Activated CD8-positive, alpha-beta memory T cell treated with anti-CD3 and anti-CD28 coated beads, Interleukin-2, amount 50 U/mL, for 1 hour (primary cell): ENCODE data around the gene OBP2A.

ENCODE experiments used
- DNase-seq: peaks from one replicate; pipeline ENCODE4 v3.0.0-alpha.2; 2020; ENCODE audit errors: extremely low read depth

Gene OBP2A

DNA sequence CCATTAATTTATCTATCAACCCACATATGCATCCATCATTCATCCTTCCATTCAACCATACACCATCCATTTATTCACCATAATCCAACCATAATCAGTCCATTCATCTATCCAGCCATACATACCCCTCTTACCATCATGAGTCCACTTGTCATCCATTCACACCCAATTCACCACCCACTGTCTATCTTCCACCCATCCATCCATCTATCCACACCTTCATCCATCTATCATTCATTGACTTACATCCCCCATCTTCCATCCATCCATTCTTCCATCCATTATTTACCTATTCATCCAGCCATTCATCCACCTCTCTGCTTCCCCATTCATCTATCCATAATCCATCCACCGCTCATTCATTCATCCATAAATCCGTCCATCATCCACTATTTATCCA lies 33.4 kb downstream of the OBP2A start:
- DNase-seq = no peak

DNA sequence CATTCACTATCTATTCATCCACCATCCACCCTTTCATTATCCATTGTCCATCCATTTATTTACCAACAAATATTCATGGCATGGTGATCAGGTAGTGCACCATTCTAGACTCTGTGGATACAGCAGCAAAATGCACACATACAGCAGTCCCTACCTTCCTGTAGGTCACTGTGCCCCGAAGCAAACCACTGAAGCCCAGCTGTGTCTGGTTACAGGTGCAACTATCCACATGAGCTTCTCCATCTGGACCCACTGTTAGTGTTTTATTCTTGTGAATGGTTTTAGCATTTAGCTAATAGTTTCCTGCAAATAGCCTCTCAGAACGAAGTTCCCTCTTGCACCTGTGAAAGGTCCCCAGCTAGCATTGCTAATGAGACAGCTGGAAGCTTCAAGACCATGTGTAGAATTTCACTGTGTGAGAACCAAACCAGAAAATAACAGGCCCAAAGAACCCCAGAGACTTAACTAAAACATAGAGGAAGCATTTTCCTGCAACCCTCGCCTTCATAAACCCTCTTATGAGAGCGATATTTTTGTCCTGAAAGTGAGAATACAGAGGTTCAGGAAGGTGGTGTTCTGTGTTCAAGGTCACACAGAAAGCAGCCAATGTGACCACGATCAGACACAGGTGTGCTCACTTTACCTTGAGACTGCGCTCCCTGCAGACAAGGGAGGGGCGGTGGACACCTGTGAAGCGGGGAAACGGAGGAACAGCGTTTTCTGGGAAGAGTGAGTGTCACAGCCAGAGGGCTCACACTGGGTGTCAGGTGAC lies 34.1 kb downstream of the OBP2A start:
- DNase-seq = no peak

DNA sequence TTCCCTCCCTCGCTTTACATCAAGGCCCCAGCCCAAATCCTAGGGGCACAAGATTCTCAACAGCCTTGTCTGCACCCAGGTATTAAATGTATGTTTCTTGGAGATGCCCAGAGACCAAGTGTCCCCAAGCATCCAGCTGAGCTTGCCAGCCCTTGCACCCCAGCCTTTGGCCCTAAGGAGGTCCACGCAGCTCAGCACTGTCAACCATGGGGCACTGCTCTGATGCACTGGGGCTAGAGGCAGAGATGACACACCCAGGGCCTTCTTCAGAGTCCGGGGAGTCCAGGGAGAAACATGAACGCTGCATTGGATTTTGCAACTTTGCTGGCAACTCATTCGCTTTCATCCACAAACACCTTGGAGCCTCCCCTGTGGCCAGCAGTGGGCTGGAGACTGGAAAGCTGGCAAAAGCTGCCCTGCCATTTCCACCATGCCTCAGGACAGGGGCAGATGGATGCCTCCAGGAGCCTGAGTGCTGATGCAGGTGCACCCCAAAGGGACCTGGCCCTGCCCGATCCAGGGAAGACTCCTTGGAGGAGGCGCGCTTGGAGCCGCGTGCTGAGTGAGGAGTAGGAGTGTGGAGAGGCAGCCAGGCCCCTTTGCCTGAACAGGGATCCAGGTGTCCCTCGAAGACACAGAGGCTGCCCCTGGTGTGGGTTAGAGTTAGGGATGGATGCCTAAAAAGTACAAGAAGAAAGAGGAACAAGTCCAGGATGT lies 34.9 kb downstream of the OBP2A start:
- DNase-seq = no peak

DNA sequence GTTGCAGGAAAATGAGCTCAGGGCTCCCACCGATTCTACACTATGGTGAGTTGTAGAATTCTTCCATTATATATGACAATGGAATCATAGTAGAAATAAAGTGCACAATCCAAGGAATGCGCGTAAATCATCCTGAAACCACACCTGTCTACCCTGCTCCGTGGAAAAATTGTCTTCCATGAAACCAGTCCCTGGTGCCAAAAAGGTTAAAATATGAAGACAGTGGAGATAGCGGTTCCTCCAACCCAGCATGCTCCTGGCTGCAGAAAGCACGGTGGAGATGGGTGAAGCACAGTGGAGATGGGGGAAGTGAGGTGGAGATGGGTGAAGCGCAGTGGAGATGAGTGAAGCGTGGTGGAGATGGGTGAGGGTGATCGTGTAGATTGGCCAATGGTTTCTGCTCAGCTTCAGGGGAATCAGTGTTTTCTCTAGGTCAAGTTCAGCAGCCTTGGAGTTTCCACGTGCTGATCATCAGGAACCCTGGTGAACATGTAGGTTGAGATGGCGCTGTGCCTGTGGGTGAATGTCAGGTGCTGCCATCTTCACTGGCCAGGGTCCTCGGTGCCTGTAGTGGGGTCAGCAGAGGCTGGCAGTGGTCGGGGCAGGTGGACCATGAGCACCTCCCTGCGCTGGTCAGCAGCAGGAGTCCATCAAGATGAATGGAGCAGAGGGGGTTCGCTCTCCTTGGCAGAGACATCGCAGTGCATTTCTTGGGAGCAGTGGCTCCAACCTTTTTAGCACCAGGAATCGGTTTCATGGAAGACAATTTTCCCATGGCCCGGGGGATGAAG lies 35.9 kb downstream of the OBP2A start:
- DNase-seq = no peak

DNA sequence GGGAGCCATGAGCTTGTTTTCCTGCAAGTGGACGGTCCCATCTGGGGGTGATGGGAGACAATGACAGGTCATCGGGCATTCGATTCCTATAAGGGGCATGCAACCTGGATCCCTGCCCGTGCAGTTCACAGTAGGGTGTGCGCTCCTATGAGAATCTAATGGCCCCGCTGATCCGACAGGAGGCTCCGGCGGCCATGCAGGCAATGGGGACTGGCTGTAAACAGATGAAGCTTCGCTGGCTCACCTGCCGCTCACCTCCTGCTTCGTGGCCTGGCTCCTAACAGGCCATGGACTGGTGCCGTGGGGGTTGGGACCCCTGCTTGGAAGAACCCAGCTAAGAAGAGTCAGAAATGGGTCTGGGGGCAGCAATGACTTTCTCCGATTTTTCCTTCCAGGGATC lies 36.6 kb downstream of the OBP2A start:
- DNase-seq = no peak

DNA sequence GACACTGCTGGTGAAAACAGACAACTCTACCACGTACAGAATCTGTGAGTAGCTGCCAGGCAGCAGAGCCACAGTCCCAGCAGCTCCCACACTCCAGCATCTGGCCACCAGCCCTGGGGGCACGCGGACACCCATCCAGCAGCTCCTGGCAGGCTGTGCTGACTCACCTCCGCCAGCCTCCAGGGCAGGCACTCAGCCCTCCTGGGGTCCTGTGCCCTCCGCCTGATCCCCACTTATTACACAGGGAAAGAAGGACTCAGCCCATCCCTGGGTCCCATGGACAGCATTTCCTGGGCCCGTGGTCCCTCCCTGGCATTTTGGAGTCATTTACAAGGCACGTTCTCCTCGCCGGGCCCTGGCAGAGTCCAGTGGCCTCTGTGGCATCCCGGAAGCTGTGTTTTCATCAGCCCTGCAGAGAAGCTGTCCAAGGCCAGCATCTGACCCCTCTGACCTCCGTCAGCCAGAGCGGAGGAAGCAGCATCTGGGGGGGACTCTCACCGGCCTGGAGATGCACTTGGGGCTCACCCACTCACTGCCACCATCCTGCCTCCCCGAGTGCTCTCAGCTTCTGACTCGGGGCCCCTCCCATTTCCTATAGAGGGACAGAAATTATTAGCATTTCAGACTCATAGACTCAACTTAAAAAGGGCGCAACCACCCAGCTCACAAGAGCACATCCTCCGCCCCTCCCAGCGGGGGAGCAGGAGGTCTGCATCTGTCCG lies 37.2 kb downstream of the OBP2A start:
- no peak for DNase-seq

DNA sequence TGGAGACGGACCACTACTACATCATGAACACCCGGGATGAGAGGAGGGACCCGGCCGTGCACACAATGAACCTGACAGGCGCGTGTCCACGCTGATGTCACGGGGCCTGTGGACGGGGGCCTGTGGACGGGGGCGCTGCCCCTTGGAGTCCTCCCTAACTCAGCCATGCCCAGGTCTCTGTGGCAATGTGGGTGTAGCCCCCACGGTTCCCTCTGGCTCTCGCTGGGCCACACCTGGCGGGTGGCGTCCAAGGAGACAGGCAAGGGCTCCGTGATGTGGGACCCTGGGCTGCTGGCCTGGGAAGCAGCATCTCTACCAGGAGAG lies 37.7 kb downstream of the OBP2A start:
- no peak for DNase-seq

DNA sequence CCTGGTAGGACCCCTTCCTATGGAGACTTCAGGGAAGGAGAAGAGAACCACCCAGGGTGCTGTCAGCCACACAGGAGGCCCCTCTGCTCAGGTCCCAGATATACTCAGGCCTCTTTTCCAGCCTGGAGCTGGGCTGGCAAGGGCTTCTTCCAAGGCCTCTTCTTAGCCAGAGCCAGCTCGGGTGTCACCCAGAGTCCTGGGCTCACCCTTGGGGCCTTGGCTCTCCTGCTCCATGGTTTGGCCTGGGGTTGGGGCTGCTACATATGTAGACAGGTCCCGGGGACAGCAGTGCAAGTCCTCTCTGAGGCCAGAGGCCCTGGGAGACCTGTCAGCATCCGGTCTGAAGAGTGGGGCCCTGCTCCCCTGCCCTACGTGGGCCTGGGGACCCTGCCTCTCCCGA lies 38.4 kb downstream of the OBP2A start:
- no peak for DNase-seq

DNA sequence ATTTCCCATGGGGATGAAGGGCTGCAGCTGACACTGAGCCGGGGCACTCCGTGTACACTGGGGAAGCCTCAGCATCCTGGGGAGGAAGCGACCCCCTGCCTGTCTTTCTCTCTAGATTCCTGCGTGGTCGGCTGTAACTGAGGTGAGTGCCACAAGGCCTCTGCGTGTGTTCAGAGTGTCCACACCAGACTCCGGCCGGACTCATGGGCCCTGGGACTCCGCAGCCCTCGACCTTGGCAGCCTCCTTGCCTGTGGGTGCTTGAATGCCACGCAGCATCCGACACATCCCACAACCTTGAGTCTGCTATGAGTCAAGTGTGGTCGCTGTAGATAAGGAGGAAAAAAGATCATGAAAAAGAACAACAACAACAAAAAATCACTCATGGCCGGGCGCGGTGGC lies 39.0 kb downstream of the OBP2A start:
- no peak for DNase-seq

DNA sequence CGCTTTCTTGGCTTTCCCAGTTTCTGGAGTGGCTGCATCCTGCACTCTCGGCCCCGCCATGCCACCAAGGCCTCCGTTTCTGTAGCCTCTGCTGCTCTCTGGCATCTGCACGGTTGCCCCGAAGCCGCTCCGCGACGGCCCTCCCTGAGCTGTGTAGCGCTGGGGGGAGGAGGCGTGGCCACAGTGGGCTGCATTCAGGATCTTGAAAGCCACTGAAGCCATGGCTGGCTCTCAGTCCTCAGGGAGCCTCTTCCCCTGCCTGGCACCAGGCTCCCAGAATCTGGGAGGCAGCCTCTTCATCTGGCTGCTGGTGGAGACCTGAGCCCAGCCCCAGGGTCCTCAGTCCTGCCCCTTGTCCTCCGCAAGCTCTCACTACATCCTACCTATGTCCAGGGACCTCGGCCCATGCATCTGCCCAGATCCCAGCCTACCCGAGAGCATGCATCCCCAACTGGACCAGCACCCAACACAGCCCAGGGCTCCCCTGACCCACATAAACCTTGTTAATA lies 40.7 kb downstream of the OBP2A start:
- no peak for DNase-seq

DNA sequence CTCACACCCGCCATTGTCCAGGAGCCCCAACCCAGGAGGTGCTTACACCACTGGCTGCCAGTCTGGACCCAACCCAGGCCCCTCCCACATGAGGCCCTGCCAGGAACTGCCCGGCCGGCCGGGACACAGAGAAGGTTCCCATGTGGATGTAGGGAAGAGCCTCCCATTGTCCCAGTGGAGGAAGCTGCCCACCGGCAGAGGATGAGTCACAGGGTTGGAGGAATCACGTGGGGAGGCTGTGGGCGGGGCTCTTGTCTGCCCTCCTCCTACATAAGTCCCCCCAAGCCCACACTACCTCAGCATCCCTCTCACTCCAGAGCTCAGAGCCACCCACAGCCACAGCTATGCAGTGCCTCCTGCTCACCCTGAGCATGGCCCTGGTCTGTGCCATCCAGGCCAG lies 41.7 kb downstream of the OBP2A start:
- DNase-seq = no peak

DNA sequence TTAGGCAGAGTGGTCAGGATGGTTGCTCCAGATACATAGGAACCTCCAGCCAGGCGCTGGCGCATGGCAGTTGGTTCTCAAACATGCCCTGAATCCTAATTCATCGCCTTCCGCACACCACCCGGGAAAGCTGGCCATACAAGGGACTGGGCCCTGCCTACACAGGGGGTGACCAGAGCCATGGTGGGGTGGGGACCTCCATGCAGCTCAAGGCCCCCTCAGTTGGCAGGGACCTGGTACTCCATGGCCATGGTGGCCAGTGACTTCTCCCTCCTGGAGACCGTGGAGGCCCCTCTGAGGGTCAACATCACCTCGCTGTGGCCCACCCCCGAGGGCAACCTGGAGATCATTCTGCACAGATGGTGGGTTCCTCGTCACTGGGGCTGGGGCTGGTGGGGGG lies 42.4 kb downstream of the OBP2A start:
- DNase-seq = no peak

DNA sequence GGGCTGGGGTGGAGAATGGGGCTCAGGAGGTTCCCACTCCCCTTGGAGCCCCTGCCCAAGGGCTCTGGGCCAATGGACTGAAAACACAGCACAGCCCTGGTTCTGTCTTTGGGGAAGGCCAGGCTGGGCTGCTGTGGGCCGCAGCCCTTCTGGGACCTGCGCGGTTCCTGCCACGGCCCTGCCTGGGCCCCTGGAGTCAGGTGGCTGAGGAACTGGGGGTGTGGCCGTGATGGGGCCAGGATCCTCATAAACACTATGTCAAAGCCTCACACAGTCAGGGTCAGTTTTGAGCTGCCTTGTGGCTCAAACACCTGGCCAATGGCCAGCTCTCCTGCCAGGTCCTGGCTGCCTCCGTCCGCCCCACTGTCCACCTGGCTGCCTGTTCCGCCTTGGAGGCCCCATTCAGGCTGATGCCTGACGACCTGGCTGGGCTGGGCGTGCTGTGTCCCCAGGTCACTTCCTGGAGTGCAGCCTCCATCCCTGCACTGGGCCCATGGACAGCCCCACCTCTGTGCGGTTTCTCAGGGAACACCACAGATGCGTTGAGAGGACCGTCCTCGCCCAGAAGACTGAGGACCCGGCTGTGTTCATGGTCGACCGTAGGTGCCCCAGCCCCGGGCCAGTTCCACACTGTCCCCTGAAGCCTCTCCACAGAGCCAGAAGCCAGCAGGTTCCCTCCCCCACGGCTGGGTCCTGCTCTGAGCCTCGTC lies 43.1 kb downstream of the OBP2A start:
- no peak for DNase-seq

DNA sequence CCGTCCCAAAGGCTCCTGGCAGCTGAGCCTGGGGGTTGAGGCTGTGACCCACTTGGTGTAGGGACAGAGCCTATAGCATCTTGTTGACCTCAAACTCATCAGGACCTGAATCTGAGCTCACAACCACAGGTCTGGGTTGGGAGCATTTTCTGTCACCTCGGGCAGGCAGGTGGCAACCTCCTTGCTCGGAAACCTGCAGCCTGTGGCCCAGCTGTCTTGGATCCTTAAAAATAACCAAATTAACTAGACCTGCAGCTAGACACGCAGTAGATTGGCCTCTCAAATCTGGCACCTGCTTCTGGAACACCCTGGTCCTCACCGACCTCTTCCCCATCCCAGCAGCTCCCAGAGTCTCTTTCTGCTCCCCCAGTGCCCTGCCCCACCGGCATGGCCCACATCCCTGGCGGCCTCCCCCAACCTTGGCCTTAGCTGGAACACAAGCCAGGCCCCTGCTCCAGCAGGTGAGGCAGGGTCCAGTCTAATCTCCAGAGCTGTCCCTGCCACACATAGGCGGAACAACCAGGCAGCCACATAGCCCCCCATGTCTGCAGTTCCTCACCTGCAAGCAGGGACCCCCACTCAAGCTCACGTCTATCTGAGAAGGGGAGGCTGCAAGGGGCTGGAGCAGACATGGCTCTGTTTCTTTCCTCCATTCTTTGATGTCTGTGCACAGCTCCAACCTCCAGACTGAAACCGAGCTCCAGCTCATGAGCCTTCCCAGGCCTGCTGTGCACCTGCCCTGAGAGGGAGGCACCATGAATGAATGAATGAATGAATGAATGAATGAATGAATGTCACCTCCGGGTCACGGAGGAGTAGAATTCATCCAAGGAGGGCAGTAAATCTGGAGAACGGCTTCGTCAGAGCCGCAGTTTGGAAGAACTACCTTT lies 43.9 kb downstream of the OBP2A start:
- no peak for DNase-seq

DNA sequence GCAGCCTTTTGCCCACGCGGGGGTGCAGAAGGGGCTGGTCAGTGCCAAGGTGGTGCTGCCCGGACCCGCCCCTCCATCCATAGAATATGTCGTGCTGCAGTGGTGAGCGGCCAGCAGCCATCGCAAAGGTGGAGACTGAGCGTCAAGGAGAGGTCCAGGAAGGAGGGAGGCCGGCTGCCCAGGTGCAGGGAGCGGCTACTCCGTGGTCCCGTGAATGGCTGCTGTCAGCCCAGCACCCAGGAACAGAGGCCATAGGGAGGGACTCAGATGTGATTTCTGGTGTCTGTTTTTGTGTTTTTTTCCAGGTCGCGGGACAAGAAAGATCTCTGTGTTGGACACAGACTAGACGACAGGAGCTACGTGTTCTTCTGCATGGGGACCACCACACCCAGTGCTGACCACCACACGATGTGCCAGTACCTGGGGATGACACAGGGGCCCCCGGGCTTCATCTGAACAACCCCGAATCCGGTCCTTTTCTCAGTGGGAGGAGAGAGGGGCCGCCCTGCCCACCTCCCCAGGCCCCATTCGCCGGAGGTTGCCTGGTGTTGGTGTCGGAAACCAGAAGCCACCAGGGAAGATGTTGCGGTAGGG lies 44.7 kb downstream of the OBP2A start:
- no peak for DNase-seq

DNA sequence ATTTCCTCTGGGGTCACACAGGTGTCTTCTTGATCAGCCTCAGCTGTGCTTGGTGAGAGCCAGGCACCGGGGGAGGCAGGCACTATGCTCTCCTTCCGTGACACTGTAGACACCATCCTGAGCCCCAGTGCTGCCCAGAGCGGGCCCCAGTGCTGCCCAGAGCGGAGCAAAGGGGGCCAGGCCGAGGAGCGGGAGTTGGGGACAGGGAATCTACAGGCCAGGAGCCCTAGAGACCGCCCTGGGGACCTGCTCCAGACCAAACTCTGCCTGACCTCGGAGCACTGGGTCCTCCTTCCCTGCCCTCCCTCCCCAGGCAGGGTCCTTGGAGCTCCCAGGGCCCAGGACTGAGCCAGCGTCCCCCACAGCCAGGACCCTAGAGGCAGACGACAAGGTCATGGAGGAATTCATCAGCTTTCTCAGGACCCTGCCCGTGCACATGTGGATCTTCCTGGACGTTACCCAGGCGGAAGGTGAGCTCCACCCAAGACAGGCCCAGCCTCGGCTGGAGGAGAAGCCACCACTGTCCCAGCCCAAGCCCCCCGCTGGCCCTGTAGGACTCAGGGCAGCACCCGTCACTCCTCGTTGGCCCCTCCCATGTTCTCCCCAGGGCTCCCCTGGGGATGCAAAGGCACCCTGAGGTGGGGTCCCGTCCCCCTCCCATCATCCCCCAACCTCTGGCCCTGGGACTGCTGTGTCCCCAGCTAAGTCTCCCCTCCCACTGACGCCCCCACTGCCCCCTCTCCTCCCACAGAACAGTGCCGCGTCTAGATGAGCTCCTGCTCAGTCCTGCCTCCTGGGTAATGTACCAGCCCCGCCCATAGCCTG lies 45.8 kb downstream of the OBP2A start:
- no peak for DNase-seq

DNA sequence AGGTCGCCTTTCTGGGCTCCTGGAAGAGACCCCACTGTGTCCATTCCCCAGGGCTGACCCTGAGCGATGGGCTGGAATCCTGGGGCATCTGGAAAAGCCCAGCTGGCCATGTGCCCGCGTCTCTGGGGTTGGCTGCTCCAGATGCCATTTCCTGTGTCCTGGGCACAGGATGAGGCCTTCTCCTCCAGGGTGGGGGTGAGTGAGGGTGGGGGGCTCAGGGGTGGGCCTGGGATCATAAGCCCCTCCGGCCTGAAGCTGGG lies 46.3 kb downstream of the OBP2A start:
- no peak for DNase-seq

DNA sequence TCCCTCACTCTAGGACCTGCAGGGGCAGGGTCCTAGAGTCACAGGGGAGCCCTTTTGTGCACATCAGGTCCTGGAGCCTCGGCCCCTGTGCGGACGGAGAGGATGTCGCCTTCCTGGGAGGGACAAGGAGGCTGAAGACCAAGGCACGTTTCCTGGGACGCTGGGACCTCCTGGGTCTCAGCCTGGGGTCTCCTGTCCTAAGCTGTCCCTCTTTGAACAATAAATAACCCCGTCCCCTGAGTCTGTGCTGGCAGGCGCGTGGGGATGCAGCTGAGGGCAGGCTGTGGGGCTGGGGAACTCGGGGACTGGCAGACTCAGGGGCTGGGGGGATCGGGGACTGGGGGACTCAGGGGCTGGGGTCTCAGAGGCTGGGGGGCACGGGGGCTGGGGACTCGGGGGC lies 46.7 kb downstream of the OBP2A start:
- no peak for DNase-seq

DNA sequence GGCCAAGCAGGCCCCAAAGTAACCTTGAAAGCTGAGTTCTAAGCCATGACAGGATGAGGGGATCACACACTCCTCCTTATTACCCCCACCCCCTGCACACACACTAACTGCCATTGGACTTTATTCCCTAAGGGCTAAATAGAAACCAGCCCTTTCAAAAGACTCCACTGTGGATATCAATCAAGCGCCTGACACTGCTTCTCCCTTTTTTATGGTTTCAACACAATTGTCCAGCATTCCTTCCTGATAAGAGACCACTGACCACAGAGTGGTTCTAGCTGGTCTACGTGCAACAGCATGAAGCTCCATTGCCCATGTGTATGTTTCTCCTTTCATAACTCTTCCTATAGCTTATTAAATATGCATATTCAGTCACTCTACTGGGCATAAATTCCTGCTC lies 50.3 kb downstream of the OBP2A start:
- DNase-seq = no peak
